Endodermal cell (in vitro differentiated cells): ENCODE data around the gene OR2AG2. TPM values are rescaled to one million over a fixed set of nuclear protein-coding genes. Genes with fewer than 3 reads are reported as not detected.
A peak's percentile ranks its signal among the peaks of the same experiment; 100 is the strongest.

Source experiments
- DNase-seq: peaks from one replicate; pipeline ENCODE4 v3.0.0-alpha.2; 2017
- H3K27ac ChIP-seq: 2 replicates; pipeline ENCODE4 v1.5.1; 2013; ENCODE audit warnings: mild to moderate bottlenecking, low read depth, low read length, moderate library complexity
- H3K27me3 ChIP-seq: 2 replicates; pipeline ENCODE4 v1.6.1; 2013; ENCODE audit warnings: mild to moderate bottlenecking, low read length, moderate library complexity; ENCODE audit not compliant: insufficient read depth, control insufficient read depth, poor library complexity, severe bottlenecking
- H3K36me3 ChIP-seq: 2 replicates; pipeline ENCODE4 v1.7.0; 2013; ENCODE audit warnings: mild to moderate bottlenecking, low read length, moderate library complexity; ENCODE audit not compliant: control insufficient read depth, insufficient read depth
- H3K4me1 ChIP-seq: one replicate; pipeline ENCODE4 v1.7.0; 2013; ENCODE audit warnings: low read length; ENCODE audit not compliant: control insufficient read depth, insufficient read depth
- H3K4me3 ChIP-seq: 2 replicates; pipeline ENCODE4 v1.5.1; 2013; ENCODE audit warnings: mild to moderate bottlenecking, low read length, moderate library complexity
- H3K9ac ChIP-seq: 2 replicates; pipeline ENCODE4 v1.6.1; 2013; ENCODE audit warnings: mild to moderate bottlenecking, low read length, moderate library complexity; ENCODE audit not compliant: poor library complexity, severe bottlenecking; ENCODE audit errors: extremely low read depth
- H3K9me3 ChIP-seq: 2 replicates; pipeline ENCODE4 v1.6.1; 2013; ENCODE audit warnings: mild to moderate bottlenecking, low read length, moderate library complexity; ENCODE audit not compliant: control insufficient read depth
- H3K27ac Mint-ChIP-seq: 2 replicates; pipeline ENCODE4 v1.8.0; 2020; ENCODE audit warnings: mixed read lengths
- H3K27me3 Mint-ChIP-seq: 2 replicates; pipeline ENCODE4 v1.8.0; 2021; ENCODE audit warnings: mild to moderate bottlenecking, mixed read lengths; ENCODE audit not compliant: insufficient read depth
- H3K36me3 Mint-ChIP-seq: 2 replicates; pipeline ENCODE4 v1.8.0; 2020; ENCODE audit warnings: low read depth, mixed read lengths
- H3K4me1 Mint-ChIP-seq: 2 replicates; pipeline ENCODE4 v1.8.0; 2020; ENCODE audit warnings: mixed read lengths
- H3K4me3 Mint-ChIP-seq: 2 replicates; pipeline ENCODE4 v1.8.0; 2020; ENCODE audit warnings: mild to moderate bottlenecking, moderate library complexity, mixed read lengths
- H3K9me3 Mint-ChIP-seq: 2 replicates; pipeline ENCODE4 v1.8.0; 2020; ENCODE audit warnings: mild to moderate bottlenecking, mixed read lengths
- WGBS, 2 experiments: methylation state at CpG; one replicate each; pipeline versions ENCODE4 v1.1.5 to v1.1.7; 2013; ENCODE audit warnings: missing lambda C conversion rate in 2 of 2, mixed read lengths in 1 of 2; ENCODE audit not compliant: insufficient coverage in 1 of 2, insufficient read length in 1 of 2; 5-methylcytosine and 5-hydroxymethylcytosine counted together
- total RNA-seq, 2 donors: library from RNA; stranded (reverse); fragmentation: NEBNext Ultra II Directional in 1 of 2; extraction: Animal tissue kit (Norgen Biotek cat#: 25700) in 1 of 2; gene quantifications; 2 replicates in 1 of 2; 3 replicates in 1 of 2; pipeline ENCODE4 v1.2.1, GENCODE V29; 2021
- TF ChIP-seq, protein P1 (sequence below): fragments of 200-600 bp; sonication (generic); conservative IDR thresholded peaks from 2 replicates; pipeline ENCODE4 v1.5.0; 2021; ENCODE audit warnings: antibody characterized with exemption, mild to moderate bottlenecking

The OR2AG2 gene
- total RNA-seq, 2 donors from 2014 or later, result 0.20 to 0.68 TPM

DNA sequence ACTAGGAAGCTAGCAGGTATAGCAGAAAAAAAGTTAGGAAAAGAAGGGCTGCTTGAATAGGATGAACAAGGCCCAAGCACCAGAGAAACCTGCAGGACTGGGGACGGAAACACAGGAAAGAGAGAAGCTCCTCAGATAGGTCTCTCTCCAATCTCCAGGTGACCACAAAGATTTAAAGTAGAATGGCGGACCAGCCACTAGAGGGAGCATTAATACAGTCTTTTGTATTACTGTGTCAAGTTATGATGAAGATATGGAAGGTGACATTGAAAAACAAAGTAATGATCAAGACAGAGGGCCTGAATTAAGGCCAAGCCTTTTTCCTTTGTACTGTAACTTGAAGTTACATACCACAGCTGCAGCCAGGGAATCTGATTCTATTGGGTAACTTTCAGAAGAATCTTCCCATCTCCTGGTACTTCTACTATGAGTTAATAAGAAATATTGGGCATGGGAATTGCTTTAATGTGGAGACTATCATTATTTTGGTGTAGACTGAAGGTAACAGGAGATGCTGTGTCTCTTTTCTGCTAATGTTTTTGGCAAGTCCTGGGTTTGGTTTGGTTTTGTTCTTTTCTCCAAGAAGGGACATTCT, 33.8 kb downstream of the OR2AG2 start:
- H3K27ac Mint-ChIP-seq, result no peak overlapping the region
- DNase-seq, result peak; percentile 75
- H3K36me3 Mint-ChIP-seq, result no peaks in the 10 kb centered on the region
- H3K27ac ChIP-seq, result no peak overlapping the region
- no peaks in the 10 kb centered on the region for H3K27me3 Mint-ChIP-seq
- H3K4me1 ChIP-seq, result no peaks in the 10 kb centered on the region
- no peaks in the 10 kb centered on the region for H3K27me3 ChIP-seq
- H3K4me1 Mint-ChIP-seq, result no peaks in the 10 kb centered on the region
- no peaks in the 10 kb centered on the region for H3K9me3 Mint-ChIP-seq
- 25 to 38% methylated on average over 1 to 2 of the region's 2 CpGs for WGBS, 2 experiments
- H3K36me3 ChIP-seq, result no peaks in the 10 kb centered on the region
- H3K4me3 ChIP-seq, result no peak overlapping the region
- H3K9me3 ChIP-seq, result no peaks in the 10 kb centered on the region
- no peak overlapping the region for H3K4me3 Mint-ChIP-seq
- TF ChIP-seq, protein P1, sequence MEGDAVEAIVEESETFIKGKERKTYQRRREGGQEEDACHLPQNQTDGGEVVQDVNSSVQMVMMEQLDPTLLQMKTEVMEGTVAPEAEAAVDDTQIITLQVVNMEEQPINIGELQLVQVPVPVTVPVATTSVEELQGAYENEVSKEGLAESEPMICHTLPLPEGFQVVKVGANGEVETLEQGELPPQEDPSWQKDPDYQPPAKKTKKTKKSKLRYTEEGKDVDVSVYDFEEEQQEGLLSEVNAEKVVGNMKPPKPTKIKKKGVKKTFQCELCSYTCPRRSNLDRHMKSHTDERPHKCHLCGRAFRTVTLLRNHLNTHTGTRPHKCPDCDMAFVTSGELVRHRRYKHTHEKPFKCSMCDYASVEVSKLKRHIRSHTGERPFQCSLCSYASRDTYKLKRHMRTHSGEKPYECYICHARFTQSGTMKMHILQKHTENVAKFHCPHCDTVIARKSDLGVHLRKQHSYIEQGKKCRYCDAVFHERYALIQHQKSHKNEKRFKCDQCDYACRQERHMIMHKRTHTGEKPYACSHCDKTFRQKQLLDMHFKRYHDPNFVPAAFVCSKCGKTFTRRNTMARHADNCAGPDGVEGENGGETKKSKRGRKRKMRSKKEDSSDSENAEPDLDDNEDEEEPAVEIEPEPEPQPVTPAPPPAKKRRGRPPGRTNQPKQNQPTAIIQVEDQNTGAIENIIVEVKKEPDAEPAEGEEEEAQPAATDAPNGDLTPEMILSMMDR, result peak; percentile 83
- no peak overlapping the region for H3K9ac ChIP-seq

DNA sequence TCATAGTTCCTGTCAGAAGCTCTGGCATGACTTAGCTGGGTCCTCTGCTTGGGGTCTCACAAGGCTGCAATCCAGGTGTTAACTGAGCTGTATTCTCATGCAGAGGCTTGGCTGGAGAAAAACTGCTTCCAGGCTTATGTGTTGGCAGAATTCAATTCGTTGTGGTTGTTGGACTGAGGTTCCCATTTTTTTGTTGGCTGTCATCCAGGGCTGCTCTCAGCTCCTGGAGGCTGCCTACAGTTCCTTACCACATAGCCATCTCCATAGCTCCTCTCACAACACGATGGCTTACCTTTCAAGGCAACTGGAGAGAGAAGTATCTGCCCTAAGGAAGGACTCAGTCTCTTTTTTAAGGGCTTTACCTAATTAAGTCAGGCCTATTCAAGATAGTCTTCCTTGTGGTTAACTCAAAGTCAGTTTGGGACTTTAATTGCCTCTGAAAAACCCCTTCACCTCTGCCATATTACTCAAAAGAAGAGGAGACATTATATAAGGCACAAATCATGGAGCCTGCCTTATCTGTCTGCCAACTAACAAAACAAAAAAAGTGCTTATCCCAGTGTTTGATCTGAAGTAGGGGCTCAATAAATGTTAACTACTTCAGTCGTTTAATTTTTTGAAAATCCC, 35.2 kb downstream of the OR2AG2 start:
- Mint-ChIP-seq H3K27me3 (peaks cover under 1% of the 10 kb centered on the region), H3K4me3 (no peak overlapping the region), H3K36me3 (no peaks in the 10 kb centered on the region), H3K27ac (no peak overlapping the region), H3K4me1 (no peaks in the 10 kb centered on the region), H3K9me3 (peaks cover 3% of the 10 kb centered on the region)
- no peaks in the 10 kb centered on the region for H3K27me3 ChIP-seq
- WGBS, 2 experiments, result 67 to 81% methylated on average over 1 to 3 of the region's 3 CpGs
- no peaks in the 10 kb centered on the region for H3K4me1 ChIP-seq
- H3K27ac ChIP-seq, result no peak overlapping the region
- no peaks in the 10 kb centered on the region for H3K36me3 ChIP-seq
- H3K9me3 ChIP-seq, result no peaks in the 10 kb centered on the region
- TF ChIP-seq, protein P1, result no peak
- H3K4me3 ChIP-seq, result no peak overlapping the region
- H3K9ac ChIP-seq, result no peak overlapping the region
- DNase-seq, result no peak

DNA sequence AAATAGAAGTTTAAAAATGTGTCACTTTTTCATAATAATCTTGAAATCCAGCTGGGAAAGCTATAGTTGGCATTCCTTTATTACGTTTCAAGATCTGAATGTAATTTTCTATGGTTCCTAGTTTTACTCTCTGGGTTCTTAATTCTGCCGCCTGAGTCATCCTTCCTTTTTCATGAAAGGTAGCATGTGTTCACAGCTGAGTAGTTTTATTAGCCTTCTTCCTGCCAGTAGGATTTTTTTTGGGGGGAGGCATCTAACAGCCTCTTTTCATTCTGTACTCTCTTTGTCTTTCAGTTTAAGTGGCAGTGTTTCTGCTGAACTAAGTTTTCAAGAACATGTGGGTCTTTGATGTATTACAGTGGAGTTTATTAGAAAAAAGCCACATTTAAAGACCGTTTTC, 36.5 kb downstream of the OR2AG2 start:
- H3K27me3 ChIP-seq, result no peaks in the 10 kb centered on the region
- no peak for DNase-seq
- H3K4me1 ChIP-seq, result no peaks in the 10 kb centered on the region
- H3K4me1 Mint-ChIP-seq, result no peaks in the 10 kb centered on the region
- WGBS, 2 experiments, result 91 to 96% methylated on average over 1 to 3 of the region's 3 CpGs
- no peak overlapping the region for H3K27ac ChIP-seq
- no peak overlapping the region for H3K9ac ChIP-seq
- H3K9me3 ChIP-seq, result no peaks in the 10 kb centered on the region
- no peak overlapping the region for H3K4me3 Mint-ChIP-seq
- TF ChIP-seq, protein P1, result no peak
- no peaks in the 10 kb centered on the region for H3K36me3 ChIP-seq
- no peaks in the 10 kb centered on the region for H3K36me3 Mint-ChIP-seq
- peaks cover 5% of the 10 kb centered on the region for H3K9me3 Mint-ChIP-seq
- H3K27ac Mint-ChIP-seq, result no peak overlapping the region
- peaks cover 2% of the 10 kb centered on the region for H3K27me3 Mint-ChIP-seq
- no peak overlapping the region for H3K4me3 ChIP-seq
